Measurements from ENCODE around the gene MSL1.

GRCh38 chr17:40123811-40124114 lies 2.0 kb downstream of the MSL1 start:
- TF ChIP-seq POLR2A (IDR thresholded peaks at IDR 0.05; ENCODE audit: low read depth, low read length): no peak
- TF ChIP-seq CTCF (conservative IDR thresholded peaks at IDR 0.05; ENCODE audit: low read depth, low read length): no peak
- TF ChIP-seq MAZ (IDR thresholded peaks at IDR 0.05; ENCODE audit: borderline replicate concordance, low read depth, low read length): no peak
- no peak for TF ChIP-seq CHD1 (IDR thresholded peaks at IDR 0.05; ENCODE audit: low read depth, low read length)
- TF ChIP-seq RAD21 (IDR thresholded peaks at IDR 0.05; ENCODE audit: low read length): no peak
- TF ChIP-seq RCOR1 (IDR thresholded peaks at IDR 0.05; ENCODE audit: insufficient replicate concordance, low read length): no peak
- no peak for TF ChIP-seq RFX5 (IDR thresholded peaks at IDR 0.05; ENCODE audit: low read depth, low read length)
- TF ChIP-seq USF2 (IDR thresholded peaks at IDR 0.05; ENCODE audit: low read depth, low read length): no peak
- no peak for TF ChIP-seq ELK1 (IDR thresholded peaks at IDR 0.05; ENCODE audit: borderline replicate concordance, low read depth, low read length)
